Measurements from ENCODE around the gene ZNF644. TPM values are rescaled to one million over a fixed set of nuclear protein-coding genes. Genes with fewer than 3 reads are reported as not detected.

The ZNF644 gene
- total RNA-seq, 4 donors from 2014 or later = 30.5 to 61.7 (median 34.6) TPM

GRCh38 chr1:90995311-90995894 lies 26.4 kb downstream of the ZNF644 start:
- H3K27me3 ChIP-seq = no peaks in the 10 kb centered on the region
- no peak overlapping the region for H3K4me3 ChIP-seq
- H3K27ac ChIP-seq = no peak overlapping the region
- H3K4me1 ChIP-seq = peaks cover 23 to 40% of the 10 kb centered on the region in 2 donors
- intact Hi-C loops (cut with DNase I; ENCODE audit: low total_unique reads) (no loop called here), in situ Hi-C loops (cut with MboI; ENCODE audit: low sequenced_read_pairs in 4 of 4) (no loop called here)
- no peaks in the 10 kb centered on the region for H3K9me3 ChIP-seq
- no peak for ATAC-seq
- no peak for DNase-seq
- no peaks in the 10 kb centered on the region for H3K36me3 ChIP-seq
- no peak for TF ChIP-seq POLR2A (IDR thresholded peaks at IDR 0.05)
- no peak for TF ChIP-seq CTCF (IDR thresholded peaks at IDR 0.05 in 4 of 5, conservative IDR thresholded peaks at IDR 0.05 in 1 of 5)

GRCh38 chr1:90994461-90994860 lies 27.4 kb downstream of the ZNF644 start:
- Histone ChIP-seq H3K36me3 (no peaks in the 10 kb centered on the region), H3K4me1 (peaks cover 23 to 41% of the 10 kb centered on the region in 2 donors), H3K27me3 (no peaks in the 10 kb centered on the region), H3K27ac (peak overlapping the region in 1 of 4 donors; percentile 53), H3K4me3 (no peak overlapping the region), H3K9me3 (no peaks in the 10 kb centered on the region)
- TF ChIP-seq POLR2A (IDR thresholded peaks at IDR 0.05) = no peak
- no peak for TF ChIP-seq CTCF (IDR thresholded peaks at IDR 0.05 in 4 of 5, conservative IDR thresholded peaks at IDR 0.05 in 1 of 5)
- no peak for ATAC-seq
- in situ Hi-C loops (cut with MboI; ENCODE audit: low sequenced_read_pairs in 4 of 4) (no loop called here), intact Hi-C loops (cut with DNase I; ENCODE audit: low total_unique reads) (no loop called here)
- no peak for DNase-seq

DNA sequence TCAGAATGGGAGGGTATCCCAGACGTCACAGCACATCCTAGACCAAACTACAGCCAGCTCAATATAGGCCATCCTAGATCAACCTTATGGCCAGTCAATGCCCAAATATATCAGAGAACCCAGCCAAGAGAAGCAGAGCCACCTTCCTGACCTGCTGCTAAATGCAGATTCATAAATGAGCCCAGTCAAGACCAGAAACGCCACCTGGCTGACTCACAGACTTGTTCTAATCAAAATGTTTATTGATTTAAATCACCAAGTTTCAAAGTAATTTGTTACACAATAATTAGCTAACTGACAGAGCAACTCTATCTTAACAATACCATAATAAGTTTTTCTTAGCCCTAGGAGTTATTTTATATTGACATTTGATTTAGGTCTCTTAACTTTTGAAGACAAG lies 28.6 kb downstream of the ZNF644 start:
- Histone ChIP-seq H3K4me1 (peaks cover 23 to 41% of the 10 kb centered on the region in 2 donors), H3K27ac (peak overlapping the region in 1 of 4 donors; percentile 53), H3K36me3 (no peaks in the 10 kb centered on the region), H3K9me3 (peaks cover 0 to under 1% (median 0%) of the 10 kb centered on the region in 3 donors), H3K4me3 (no peak overlapping the region), H3K27me3 (no peaks in the 10 kb centered on the region)
- in situ Hi-C loops (cut with MboI; ENCODE audit: low sequenced_read_pairs in 4 of 4) = no loop called here
- DNase-seq (no peak), ATAC-seq (no peak)
- TF ChIP-seq CTCF (IDR thresholded peaks at IDR 0.05 in 4 of 5, conservative IDR thresholded peaks at IDR 0.05 in 1 of 5) (no peak), POLR2A (IDR thresholded peaks at IDR 0.05) (no peak)
- intact Hi-C loops (cut with DNase I; ENCODE audit: low total_unique reads) = no loop called here

- Histone ChIP-seq H3K4me1 (peaks cover 26 to 41% of the 10 kb centered on the region in 2 donors), H3K36me3 (no peaks in the 10 kb centered on the region), H3K4me3 (no peak overlapping the region), H3K27me3 (no peaks in the 10 kb centered on the region), H3K9me3 (peaks cover 0 to 7% (median 0%) of the 10 kb centered on the region in 3 donors), H3K27ac (no peak overlapping the region)
- ATAC-seq = no peak
- intact Hi-C loops (cut with DNase I; ENCODE audit: low total_unique reads) = no loop called here
- DNase-seq = no peak
- no peak for TF ChIP-seq CTCF (IDR thresholded peaks at IDR 0.05 in 4 of 5, conservative IDR thresholded peaks at IDR 0.05 in 1 of 5)
- TF ChIP-seq POLR2A (IDR thresholded peaks at IDR 0.05) = no peak
- in situ Hi-C loops (cut with MboI; ENCODE audit: low sequenced_read_pairs in 4 of 4) = no loop called here
Observed at GRCh38 chr1:90990779-90991178, 31.1 kb downstream of the ZNF644 start.

DNA sequence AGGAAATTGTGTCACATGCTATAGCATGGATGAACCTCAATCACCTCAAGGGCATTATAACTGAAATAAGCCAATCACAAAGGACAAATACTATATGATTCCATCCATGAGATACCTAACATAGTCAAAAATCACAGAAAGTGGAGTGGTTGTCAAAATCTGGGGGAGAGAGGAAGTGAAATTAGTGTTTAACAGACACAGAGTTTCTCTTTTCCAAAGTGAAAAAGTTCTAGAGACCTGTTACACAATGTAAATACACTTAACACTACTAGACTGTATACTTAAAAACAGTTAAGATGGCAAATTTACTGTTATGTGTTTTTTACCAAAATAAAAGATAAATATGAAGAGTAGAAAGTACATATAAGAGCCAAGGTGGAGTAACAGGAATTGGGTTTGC lies 31.8 kb downstream of the ZNF644 start:
- DNase-seq = no peak
- Histone ChIP-seq H3K4me1 (peaks cover 23 to 41% of the 10 kb centered on the region in 2 donors), H3K9me3 (peaks cover 0 to 7% (median 0%) of the 10 kb centered on the region in 3 donors), H3K36me3 (no peaks in the 10 kb centered on the region), H3K4me3 (no peak overlapping the region), H3K27me3 (no peaks in the 10 kb centered on the region), H3K27ac (no peak overlapping the region)
- no peak for ATAC-seq
- in situ Hi-C loops (cut with MboI; ENCODE audit: low sequenced_read_pairs in 4 of 4) = no loop called here
- intact Hi-C loops (cut with DNase I; ENCODE audit: low total_unique reads) = no loop called here
- TF ChIP-seq POLR2A (IDR thresholded peaks at IDR 0.05) = no peak
- TF ChIP-seq CTCF (IDR thresholded peaks at IDR 0.05 in 4 of 5, conservative IDR thresholded peaks at IDR 0.05 in 1 of 5) = no peak

All from gastrocnemius medialis (tissue), 4 donors.